HG03521 (cell line): ENCODE results near the gene PDZK1IP1.
"Not testable (repeated sequence)": the region's sequence is repeated elsewhere in the genome, so short reads cannot be mapped to it uniquely, and the experiment has no call there.

Source experiments
- ATAC-seq: cut with Tn5 transposase; IDR thresholded peaks from one replicate; pipeline ENCODE4 v1.9.1; 2021; ENCODE audit warnings: mild to moderate bottlenecking, moderate library complexity; ENCODE audit not compliant: unreplicated experiment

PDZK1IP1 gene

DNA sequence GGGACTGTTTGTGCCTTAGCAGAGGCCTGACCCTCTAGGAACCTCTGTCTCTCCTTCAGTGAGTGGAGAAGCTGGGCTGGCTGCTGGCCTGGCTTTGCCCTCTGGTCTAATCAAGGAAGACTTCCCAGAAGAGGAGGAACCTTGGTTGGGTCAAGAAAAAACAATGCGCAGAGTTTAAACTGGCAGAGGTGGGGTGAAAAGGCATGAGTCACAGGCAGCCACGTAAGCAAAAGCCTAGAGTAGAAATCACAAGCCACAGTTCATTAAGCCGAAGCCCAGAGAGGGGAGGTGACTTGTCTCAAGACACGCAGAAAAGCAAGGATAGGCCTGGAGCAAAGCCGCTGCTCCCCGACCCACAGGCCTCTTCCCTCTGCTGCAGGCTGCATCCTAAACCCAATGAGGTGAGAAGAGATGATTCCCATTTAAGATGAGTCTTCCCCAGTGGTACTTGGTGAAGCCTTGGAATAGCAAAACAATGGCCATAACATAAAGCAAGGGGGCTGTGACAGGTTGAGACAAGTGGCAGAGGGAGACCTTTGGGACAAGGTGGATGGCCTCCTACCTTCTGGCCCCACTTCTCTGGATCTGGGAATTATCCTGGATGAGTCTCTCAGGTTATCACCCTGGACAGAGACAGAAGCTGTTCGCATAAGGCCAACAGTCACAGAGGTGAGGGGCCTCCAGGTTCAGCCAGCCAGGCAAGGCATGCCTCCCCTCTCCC lies 7.7 kb downstream of the PDZK1IP1 start:
- ATAC-seq, result no peak

DNA sequence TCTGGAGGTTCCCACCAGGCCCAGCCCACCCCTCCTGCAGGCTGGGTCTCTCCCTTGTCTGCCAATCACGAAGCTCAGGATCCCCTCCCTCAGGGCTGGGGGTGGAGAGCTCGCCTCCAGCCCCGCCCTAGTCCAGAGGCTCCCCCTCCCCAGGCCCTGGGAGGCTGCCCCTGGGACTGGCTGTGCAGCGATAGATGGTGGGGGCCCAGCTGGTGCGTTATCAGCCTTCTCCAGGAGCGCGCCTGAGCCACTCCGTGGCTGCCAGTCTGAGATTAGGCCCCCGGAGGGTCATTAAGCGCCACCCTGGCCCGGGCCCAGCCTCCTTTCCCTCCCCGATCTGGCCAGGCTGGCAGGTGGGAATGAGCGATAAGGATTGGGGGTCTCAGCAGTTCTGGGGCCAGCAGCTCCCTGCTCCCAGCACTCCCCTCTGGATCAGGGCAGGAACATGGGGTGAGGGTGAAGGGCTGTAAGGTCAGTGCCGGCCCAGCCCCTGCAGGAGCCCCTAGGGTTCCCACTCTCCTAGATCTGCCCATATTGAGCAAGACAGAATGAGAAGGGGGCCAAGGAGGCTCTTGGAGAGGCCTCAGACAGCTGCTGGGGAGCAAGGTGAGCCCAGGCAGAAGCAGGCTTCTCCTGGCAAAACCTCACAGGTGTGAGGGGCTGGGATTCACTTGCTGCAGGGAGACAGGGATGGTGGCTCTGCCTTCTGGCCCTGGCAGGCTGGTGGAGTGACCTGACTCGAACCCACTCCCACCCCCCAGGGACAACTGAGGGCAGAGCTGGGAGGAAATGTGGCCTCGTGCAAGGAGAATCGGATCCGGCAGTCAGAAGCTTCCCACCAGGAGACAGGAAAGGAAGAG lies 8.5 kb downstream of the PDZK1IP1 start:
- no peak for ATAC-seq

DNA sequence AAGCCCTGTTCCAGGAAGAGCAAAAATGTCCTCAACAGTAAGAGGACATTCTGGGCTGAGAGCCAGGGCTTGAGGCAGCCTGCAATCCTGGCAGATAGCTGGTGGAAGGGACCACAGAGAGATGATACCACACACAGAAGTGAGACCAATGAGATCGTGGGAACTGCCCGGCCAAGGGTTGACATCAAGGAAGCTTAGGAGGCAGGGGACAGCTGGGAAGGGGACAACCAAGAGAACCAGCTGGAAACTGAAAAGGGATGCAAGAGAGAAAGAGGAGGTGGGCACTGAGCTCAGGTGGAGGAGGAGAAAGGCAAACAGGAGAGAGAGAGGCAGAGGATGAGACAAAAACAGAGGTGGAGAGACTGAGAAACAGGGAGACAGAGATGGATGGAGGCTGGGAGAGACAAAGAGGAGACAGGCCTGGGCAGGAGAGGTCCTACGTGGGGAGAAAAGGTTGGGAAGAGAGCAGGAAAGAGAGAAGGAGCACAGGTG lies 9.2 kb downstream of the PDZK1IP1 start:
- no peak for ATAC-seq

DNA sequence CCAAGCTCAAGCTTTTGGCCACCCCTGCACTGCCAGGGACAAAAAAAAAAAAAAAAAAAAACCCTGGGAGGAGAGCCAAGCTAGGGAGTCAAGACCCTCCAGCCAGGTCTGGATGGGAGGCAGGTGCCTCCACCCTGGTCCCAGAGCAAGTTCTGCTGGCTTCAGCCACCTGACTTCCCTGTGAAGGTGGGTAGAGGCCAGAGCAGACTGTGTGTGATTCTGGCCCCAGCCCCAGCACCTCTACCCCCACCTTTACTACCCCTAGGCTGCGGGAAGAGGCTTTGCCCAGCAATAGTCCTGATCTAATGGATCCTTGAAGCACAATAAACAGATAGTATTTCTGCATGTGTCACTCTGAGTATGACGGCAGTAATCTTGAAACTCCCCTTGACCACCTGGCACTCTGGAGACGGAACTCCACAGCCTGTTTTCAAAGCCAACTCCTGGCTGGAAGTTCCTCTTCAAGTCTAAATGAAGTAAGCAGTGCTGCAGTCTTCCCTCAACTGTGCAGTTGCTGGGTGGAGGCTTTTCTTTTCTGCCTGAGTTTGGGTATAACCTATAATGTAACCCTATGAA lies 9.8 kb downstream of the PDZK1IP1 start:
- ATAC-seq, result no peak

GRCh38 chr1:47179017-47179987 lies 10.5 kb downstream of the PDZK1IP1 start:
- peak; percentile 72 for ATAC-seq

- no peak for ATAC-seq
These were observed 11.2 kb downstream of the PDZK1IP1 start for GRCh38 chr1:47178654-47179016.

DNA sequence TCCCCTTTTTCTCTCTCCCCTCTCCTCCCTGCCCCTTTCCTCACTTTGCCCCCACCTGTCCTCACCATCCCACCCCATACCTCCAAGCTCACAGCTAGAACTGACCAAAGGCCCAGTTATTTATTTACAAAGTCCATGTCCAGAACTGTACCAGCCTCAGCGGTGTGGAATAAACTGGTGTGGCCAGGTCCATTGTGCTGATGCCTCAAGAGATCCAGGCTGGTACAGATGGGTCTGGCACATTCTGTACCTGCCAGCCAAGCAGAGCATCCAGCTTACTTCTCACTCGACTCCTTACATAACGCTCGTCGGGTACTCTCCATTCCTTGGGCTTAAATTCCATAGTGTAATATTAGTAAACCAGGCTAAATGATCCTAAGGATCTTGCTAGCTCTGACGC lies 11.8 kb downstream of the PDZK1IP1 start:
- ATAC-seq, result no peak

- peak; percentile 43 for ATAC-seq
These were observed 14.5 kb downstream of the PDZK1IP1 start for GRCh38 chr1:47175227-47175934.

- no peak for ATAC-seq
These were observed 15.2 kb downstream of the PDZK1IP1 start for GRCh38 chr1:47174656-47175020.

GRCh38 chr1:47172782-47173181 lies 17.1 kb downstream of the PDZK1IP1 start:
- no peak for ATAC-seq

- ATAC-seq, result no peak
These were observed 25.3 kb downstream of the PDZK1IP1 start for GRCh38 chr1:47164552-47164951.

DNA sequence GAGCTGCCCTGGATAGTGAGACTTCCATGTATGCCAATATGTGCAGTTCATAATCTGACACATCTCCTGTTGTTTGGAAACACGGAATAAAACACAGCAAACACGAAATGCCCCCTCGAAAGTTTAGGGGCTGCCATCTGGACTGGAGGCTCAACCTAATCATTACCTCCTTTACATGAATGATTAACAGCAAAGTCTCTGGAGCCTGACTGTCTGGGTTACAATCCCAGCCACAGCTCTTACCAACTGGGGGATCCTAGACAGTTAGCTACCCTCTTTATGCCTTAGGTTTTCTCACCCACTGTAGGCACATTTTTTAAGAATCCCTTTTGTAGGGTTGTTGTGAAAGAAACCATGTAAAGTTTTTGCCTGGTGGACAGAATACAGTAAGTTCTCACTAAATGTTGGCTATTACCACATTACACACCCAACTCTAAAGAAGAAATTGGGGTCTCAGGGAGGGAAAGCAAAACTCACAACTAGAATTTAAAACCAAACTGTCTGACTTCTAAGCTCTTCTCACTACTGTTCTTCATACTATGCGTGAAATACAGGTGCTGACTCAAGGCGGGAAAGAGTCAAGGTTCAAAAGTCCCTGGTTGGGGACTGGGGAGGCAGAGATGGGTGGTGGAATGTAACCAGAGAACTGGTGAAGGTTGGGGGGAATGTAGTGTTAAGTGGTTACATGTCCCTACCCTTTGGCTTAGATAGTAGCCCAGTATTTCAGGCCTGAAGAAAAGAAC lies 28.4 kb downstream of the PDZK1IP1 start:
- ATAC-seq, result no peak

GRCh38 chr1:47160716-47161115 lies 29.1 kb downstream of the PDZK1IP1 start:
- no peak for ATAC-seq

DNA sequence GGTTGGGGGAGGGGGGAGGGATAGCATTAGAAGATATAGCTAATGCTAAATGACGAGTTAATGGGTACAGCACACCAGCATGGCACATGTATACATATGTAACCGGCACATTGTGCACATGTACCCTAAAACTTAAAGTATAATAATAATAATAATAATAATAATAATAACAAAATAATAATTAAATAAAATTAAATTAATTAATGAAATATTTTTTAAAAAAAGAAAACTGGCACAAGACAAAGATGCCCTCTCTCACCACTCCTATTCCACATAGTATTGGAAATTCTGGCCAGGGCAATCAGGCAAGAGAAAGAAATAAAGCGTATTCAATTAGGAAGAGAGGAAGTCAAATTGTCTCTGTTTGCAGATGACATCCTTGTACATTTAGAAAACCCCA lies 31.9 kb downstream of the PDZK1IP1 start:
- ATAC-seq, result not testable (repeated sequence)

DNA sequence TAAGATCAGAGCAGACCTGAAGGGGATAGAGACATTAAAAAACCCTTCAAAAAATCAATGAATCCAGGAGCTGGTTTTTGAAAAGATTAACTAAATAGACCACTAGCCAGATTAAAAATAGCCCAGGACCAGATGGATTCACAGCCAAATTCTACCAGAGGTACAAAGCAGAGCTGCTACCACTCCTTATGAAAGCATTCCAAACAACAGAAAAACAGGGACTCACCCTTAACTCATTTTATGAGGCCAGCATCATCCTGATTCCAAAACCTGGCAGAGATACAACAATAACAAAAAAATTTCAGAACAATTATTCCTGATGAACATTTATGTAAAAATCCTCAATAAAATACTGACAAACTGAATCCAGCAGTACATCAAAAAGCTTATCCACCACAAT lies 33.4 kb downstream of the PDZK1IP1 start:
- not testable (repeated sequence) for ATAC-seq

DNA sequence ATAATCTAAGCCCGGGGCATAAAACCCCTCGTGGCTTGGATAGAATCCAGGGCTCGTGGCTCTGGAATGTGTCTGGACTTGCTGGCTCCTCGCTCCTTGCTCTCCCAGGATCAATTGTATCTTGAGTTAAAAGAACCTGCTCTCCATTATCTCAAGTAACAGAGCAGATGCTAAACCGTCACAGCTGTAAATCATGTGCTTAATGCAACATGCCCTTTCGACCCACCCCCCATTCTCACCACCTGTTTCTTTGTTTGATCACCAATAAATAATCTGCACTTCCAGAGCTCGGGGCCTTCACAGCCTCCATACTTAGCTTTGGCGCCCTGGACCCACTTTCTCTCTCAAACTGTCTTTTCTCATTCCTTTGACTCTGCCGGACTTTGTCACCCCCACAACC lies 40.7 kb downstream of the PDZK1IP1 start:
- not testable (repeated sequence) for ATAC-seq

DNA sequence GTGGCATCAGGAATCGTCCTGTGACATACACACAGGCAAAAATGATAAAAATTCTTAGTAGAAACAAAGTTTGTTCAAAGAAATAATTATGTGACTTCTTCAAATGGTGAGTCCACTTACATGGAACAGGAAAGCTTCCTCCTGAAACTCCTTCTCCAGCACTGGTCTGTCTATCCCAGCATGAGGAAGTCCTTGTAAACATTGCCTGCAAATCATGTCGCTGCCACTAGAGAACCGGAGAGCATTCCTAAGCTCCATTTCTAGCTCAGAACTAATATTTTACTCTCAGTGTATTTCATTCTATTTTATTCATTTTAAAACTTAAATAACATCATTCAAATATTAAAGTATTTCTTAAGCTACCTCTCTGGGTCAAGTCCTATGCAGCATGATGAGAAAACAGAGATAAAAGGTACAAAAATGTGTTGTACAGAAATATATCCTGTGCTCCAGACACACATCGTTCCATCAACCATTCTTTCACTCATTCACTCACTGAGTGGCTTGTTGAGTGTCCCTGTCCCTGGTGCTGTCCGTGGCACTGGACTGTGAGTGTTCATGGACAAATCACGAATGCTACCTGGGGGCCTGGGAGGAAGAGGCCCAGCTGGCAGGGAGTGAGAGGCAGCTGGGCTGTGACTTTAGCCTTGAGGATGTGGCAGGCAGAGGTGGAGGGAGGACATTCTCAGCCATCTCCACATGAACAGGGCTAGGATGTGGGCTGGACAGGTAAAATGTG lies 42.6 kb downstream of the PDZK1IP1 start:
- no peak for ATAC-seq

DNA sequence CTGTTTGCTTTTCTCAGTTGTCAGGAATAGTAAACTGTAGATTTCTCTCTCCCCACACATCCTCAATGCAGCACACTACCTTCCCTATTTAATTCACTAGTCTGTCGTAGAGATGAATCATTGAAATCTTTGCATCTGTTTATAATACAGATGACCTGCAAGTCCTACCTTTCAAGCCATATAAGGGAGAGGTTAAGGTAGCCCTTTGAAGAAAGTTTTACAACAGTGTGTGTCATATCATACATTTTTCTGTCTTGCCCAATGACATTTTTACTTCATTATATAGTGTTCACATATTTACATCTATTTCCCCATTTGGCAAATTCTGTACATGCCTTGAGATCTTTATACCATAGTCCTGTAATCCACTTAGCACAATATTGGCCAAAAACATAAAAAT lies 43.3 kb downstream of the PDZK1IP1 start:
- not testable (repeated sequence) for ATAC-seq

GRCh38 chr1:47143654-47144053 lies 46.2 kb downstream of the PDZK1IP1 start:
- not testable (repeated sequence) for ATAC-seq
